Activated naive CD4-positive, alpha-beta T cell treated with anti-CD3 and anti-CD28 coated beads, Interleukin-2, amount 50 U/mL, for 24 hours (primary cell): ENCODE data around the gene PRR27.

Experiments
- H3K27ac Mint-ChIP-seq: one replicate; pipeline ENCODE4 v1.8.0; 2021; ENCODE audit warnings: mild to moderate bottlenecking, mixed read lengths
- H3K27me3 Mint-ChIP-seq: one replicate; pipeline ENCODE4 v1.8.0; 2021; ENCODE audit warnings: mixed read lengths
- H3K36me3 Mint-ChIP-seq: one replicate; pipeline ENCODE4 v1.8.0; 2021; ENCODE audit warnings: mixed read lengths
- H3K4me1 Mint-ChIP-seq: one replicate; pipeline ENCODE4 v1.8.0; 2021; ENCODE audit warnings: mixed read lengths
- H3K4me3 Mint-ChIP-seq: one replicate; pipeline ENCODE4 v1.8.0; 2021; ENCODE audit warnings: mild to moderate bottlenecking, mixed read lengths
- H3K9me3 Mint-ChIP-seq: one replicate; pipeline ENCODE4 v1.8.0; 2021; ENCODE audit warnings: mixed read lengths

The PRR27 gene

DNA sequence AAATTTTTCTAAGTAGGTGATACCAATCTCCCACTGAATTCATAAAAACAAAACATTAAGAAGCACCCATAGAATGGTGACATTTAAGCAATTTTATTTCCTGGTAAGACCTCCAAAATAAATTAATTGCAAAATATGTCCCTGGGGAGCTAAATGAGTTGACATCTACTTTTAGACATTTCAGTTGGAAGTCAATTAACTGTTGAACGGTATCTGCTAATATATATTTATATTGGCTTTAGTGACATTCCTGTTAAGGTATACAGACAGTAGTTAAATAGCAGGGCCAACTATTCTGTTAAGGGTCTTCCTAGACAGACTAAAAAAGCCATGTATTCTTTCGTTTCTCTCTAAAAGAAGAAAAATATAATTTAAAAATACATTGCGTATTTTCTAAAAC is at the start of gene PRR27:
Gene PRR27, plus strand, starts transcription at position 301 of the 400 bp plus-strand sequence. CDS start 139 bp downstream, outside the sequence.
- Mint-ChIP-seq H3K27ac (no peak within 1 kb of the TSS), H3K4me3 (no peak within 1 kb of the TSS), H3K36me3 (no peaks in the 10 kb centered on the region), H3K27me3 (no peaks in the 10 kb centered on the region), H3K4me1 (no peaks in the 10 kb centered on the region), H3K9me3 (no peaks in the 10 kb centered on the region)

DNA sequence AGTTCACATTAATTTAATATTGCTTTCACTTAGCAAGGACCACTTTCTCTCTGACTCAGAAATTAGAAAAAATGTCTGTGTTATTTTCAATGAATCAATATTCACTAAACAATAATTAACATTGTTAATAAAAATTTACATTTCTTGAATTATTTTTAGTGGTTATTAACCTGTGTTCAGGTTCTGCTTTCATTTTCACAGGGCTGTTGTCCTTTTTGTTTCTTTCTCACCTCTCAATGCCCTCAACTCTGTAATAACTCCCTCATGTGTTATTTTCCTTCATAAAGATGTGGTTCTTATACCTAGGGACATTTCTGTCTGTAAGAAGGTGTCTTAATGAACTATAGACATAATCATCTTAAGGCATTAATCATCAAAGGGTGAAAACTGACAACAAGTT is 43.1 kb upstream of the PRR27 start:
- Mint-ChIP-seq H3K27ac (no peak overlapping the region), H3K36me3 (no peaks in the 10 kb centered on the region), H3K27me3 (no peaks in the 10 kb centered on the region), H3K4me3 (no peak overlapping the region), H3K9me3 (no peaks in the 10 kb centered on the region), H3K4me1 (no peaks in the 10 kb centered on the region)

GRCh38 chr4:70113656-70114055 is 40.4 kb upstream of the PRR27 start:
- no peaks in the 10 kb centered on the region for H3K9me3 Mint-ChIP-seq
- H3K36me3 Mint-ChIP-seq, result no peaks in the 10 kb centered on the region
- H3K4me1 Mint-ChIP-seq, result no peaks in the 10 kb centered on the region
- no peaks in the 10 kb centered on the region for H3K27me3 Mint-ChIP-seq
- no peak overlapping the region for H3K4me3 Mint-ChIP-seq
- no peak overlapping the region for H3K27ac Mint-ChIP-seq

DNA sequence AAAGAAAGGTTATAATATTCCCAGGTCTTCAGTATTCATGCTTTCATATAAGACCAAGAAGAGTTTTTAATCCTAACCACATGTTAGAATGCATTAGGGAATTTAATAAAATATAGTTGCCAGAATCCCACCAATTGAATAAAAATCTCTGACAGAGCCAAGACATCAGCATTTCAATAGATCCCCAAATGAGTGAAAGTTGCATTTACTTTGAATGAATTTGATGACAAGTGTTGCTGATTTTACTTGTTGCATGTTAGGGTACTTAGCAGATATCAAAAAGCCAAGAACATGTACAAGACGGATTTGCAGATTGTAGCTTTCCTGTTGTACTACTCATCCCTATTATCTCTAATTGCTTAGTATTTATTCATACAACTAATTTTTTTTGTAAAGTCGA is 39.9 kb upstream of the PRR27 start:
- Mint-ChIP-seq H3K36me3 (no peaks in the 10 kb centered on the region), H3K9me3 (no peaks in the 10 kb centered on the region), H3K27me3 (no peaks in the 10 kb centered on the region), H3K27ac (no peak overlapping the region), H3K4me3 (no peak overlapping the region), H3K4me1 (no peaks in the 10 kb centered on the region)

DNA sequence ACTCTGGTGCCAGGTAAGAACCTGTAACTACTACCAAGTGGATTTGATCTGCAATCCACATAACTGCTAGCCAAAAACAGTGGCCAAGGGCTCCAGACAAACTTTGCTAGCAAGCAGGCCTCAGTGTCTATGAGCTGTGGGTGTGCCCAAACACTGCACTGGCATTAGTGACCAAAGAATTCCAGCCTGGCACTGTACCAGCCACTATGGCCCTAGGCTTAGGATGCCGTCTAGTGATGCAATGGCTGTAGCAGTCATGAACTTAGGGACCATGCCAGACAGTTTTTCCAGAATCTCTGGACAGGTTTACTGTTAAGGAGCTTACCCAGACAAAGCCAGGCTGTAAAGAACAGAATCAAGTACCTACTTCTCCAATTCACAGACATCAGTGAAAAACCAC is 33.7 kb upstream of the PRR27 start:
- Mint-ChIP-seq H3K27me3 (peaks cover 2% of the 10 kb centered on the region), H3K9me3 (no peaks in the 10 kb centered on the region), H3K36me3 (no peaks in the 10 kb centered on the region), H3K27ac (no peak overlapping the region), H3K4me1 (no peaks in the 10 kb centered on the region), H3K4me3 (no peak overlapping the region)

GRCh38 chr4:70133473-70133872 is 20.6 kb upstream of the PRR27 start:
- H3K27me3 Mint-ChIP-seq, result no peaks in the 10 kb centered on the region
- no peaks in the 10 kb centered on the region for H3K4me1 Mint-ChIP-seq
- no peaks in the 10 kb centered on the region for H3K9me3 Mint-ChIP-seq
- no peak overlapping the region for H3K27ac Mint-ChIP-seq
- H3K36me3 Mint-ChIP-seq, result no peaks in the 10 kb centered on the region
- H3K4me3 Mint-ChIP-seq, result no peak overlapping the region

- no peaks in the 10 kb centered on the region for H3K9me3 Mint-ChIP-seq
- no peak overlapping the region for H3K4me3 Mint-ChIP-seq
- H3K27ac Mint-ChIP-seq, result no peak overlapping the region
- no peaks in the 10 kb centered on the region for H3K36me3 Mint-ChIP-seq
- H3K4me1 Mint-ChIP-seq, result no peaks in the 10 kb centered on the region
- H3K27me3 Mint-ChIP-seq, result no peaks in the 10 kb centered on the region
Observed at GRCh38 chr4:70138751-70139150, 15.3 kb upstream of the PRR27 start.

DNA sequence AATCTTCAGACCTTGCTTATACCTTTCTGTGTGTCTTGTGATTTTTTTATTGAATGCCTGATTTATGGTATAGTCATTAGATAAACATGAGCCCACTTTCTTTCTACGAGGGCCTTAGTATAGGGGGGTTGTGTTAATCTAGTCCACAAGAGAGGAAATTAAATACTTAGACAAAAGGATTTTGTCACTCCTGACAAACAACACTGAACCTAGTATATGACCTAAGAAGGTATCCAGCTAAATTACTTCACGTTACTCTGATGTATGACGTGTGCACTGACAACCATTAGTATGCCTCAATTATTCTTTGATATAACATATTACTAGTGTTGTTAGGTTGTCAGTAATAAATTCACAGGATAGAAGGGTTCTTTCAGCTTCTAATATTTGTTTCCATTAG is 2.8 kb upstream of the PRR27 start:
- Mint-ChIP-seq H3K9me3 (no peaks in the 10 kb centered on the region), H3K27me3 (no peaks in the 10 kb centered on the region)

GRCh38 chr4:70152088-70152487 is 1.9 kb upstream of the PRR27 start:
- Mint-ChIP-seq H3K27me3 (no peaks in the 10 kb centered on the region), H3K27ac (no peak overlapping the region), H3K36me3 (no peaks in the 10 kb centered on the region), H3K4me1 (no peaks in the 10 kb centered on the region), H3K9me3 (no peaks in the 10 kb centered on the region), H3K4me3 (no peak overlapping the region)

More for the DNA sequence above, 2.8 kb upstream of the PRR27 start:
- Mint-ChIP-seq H3K27ac (no peak overlapping the region), H3K4me1 (no peaks in the 10 kb centered on the region), H3K4me3 (no peak overlapping the region), H3K36me3 (no peaks in the 10 kb centered on the region)

DNA sequence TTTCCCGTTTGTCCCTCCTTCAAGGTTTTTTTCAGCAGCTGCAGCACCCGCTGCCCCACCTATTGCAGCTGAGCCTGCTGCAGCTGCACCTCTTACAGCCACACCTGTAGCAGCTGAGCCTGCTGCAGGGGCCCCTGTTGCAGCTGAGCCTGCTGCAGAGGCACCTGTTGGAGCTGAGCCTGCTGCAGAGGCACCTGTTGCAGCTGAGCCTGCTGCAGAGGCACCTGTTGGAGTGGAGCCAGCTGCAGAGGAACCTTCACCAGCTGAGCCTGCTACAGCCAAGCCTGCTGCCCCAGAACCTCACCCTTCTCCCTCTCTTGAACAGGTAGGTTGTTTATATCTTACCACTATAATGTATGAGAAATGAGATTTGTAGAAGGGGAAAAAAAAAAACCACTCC is 4.5 kb downstream of the PRR27 start:
- Mint-ChIP-seq H3K27me3 (no peaks in the 10 kb centered on the region), H3K4me3 (no peak overlapping the region), H3K4me1 (no peaks in the 10 kb centered on the region), H3K36me3 (no peaks in the 10 kb centered on the region), H3K27ac (no peak overlapping the region), H3K9me3 (no peaks in the 10 kb centered on the region)

DNA sequence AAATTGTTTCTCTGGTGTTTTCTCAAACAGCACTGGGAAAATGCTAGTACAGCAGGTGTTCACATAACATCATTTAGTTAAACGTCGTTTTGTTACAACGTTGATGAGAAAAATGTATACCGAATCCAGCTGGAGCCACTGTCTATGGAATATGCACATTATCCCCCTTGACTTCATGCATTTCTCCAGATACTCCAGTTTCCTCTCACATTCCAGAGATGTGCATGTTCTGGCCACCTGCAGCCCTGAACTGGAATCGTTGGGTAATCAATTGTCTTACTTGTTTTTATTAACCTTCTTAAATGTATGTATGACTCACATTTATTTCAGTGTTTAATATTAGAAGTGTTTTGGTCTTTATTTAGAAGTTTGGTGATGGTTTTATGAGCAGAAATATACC is 23.1 kb downstream of the PRR27 start:
- no peaks in the 10 kb centered on the region for H3K9me3 Mint-ChIP-seq
- no peaks in the 10 kb centered on the region for H3K4me1 Mint-ChIP-seq
- peaks cover 1% of the 10 kb centered on the region for H3K27me3 Mint-ChIP-seq
- no peaks in the 10 kb centered on the region for H3K36me3 Mint-ChIP-seq
- no peak overlapping the region for H3K4me3 Mint-ChIP-seq
- no peak overlapping the region for H3K27ac Mint-ChIP-seq

DNA sequence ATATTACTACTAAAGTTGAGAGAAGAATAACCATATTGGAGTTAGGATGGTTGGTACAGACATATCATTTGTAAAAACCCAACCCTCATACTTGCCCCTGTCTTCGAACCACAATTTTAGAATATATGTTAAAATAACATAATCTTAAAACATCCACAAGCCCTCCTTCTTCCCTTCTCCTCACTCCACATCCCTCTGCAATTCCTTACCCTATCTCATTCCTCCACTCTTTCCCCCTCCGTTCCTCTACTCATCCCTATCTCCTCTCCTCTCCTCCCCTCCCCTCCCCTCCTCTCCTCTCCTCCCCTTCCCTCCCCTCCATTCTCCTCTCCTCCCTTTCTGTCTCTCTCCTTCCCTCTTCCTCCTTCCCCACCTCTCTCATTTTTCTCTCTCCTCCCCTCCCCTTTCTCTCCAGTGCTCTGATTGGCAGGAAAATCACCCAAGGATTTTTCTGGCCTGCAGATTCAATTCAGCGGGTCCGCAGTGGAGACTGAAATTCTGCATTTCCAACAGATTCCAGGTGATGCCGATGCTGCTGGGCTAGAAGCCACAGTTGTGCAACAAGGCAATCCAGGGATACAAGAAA is 24.1 kb downstream of the PRR27 start:
- no peak overlapping the region for H3K27ac Mint-ChIP-seq
- peaks cover 1% of the 10 kb centered on the region for H3K27me3 Mint-ChIP-seq
- H3K36me3 Mint-ChIP-seq, result no peaks in the 10 kb centered on the region
- no peaks in the 10 kb centered on the region for H3K9me3 Mint-ChIP-seq
- no peak overlapping the region for H3K4me3 Mint-ChIP-seq
- H3K4me1 Mint-ChIP-seq, result no peaks in the 10 kb centered on the region

DNA sequence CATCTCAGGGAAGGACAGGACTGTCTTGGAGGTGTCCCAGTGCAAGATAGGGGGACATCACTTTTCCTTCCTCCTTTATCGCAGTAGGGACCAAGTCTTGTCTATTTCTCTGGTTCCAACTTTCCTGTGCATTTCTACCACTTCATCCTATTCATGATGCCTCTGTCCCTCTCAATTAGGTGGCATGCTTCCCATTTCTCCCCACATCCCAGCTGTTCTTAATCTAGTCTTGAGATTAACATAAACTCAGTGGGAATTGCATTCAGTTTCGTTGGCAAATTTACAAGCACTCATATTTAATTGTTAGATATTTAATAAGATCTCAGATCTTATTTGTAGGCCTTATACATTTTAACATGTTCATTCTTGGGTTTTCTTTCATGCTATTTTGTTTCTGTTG is 25.8 kb downstream of the PRR27 start:
- no peaks in the 10 kb centered on the region for H3K36me3 Mint-ChIP-seq
- H3K4me3 Mint-ChIP-seq, result no peak overlapping the region
- H3K27ac Mint-ChIP-seq, result no peak overlapping the region
- no peaks in the 10 kb centered on the region for H3K4me1 Mint-ChIP-seq
- H3K27me3 Mint-ChIP-seq, result peaks cover 1% of the 10 kb centered on the region
- H3K9me3 Mint-ChIP-seq, result no peaks in the 10 kb centered on the region

- Mint-ChIP-seq H3K27ac (no peak overlapping the region), H3K4me3 (no peak overlapping the region), H3K27me3 (peaks cover 1% of the 10 kb centered on the region), H3K4me1 (no peaks in the 10 kb centered on the region), H3K9me3 (no peaks in the 10 kb centered on the region), H3K36me3 (no peaks in the 10 kb centered on the region)
Observed at GRCh38 chr4:70181864-70182263, 27.8 kb downstream of the PRR27 start.

DNA sequence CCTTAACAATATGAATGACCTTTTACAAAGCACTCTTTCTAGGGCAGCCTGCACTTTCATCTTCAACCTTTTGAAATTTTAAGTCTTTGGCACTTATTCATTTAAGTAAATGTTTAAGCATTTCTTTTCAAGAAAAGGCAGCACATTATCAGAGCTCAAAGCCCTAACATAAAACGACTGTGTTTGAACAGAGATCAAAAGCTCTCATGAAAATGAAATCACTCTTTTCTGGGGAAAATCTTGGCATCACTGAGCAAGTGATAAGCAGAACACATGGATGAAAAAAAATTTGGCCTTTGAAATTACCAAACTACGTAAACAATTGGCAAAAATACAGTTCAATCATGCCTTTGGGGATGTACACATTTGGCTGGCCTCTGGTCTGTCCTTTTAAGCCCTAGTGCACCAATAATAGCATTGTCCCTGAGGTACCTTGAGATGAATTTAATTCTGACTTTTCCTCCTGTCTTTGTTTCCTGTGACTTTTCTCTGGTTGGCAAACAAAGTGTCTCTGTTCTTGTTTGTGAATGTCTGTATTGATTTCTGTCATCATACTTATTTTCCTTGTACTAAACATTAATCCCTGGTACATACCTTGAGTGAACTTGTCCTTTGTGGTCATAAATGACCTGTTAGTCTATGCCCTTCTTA is 28.6 kb downstream of the PRR27 start:
- H3K4me1 Mint-ChIP-seq, result no peaks in the 10 kb centered on the region
- no peak overlapping the region for H3K4me3 Mint-ChIP-seq
- no peak overlapping the region for H3K27ac Mint-ChIP-seq
- H3K27me3 Mint-ChIP-seq, result peaks cover 3% of the 10 kb centered on the region
- H3K9me3 Mint-ChIP-seq, result no peaks in the 10 kb centered on the region
- no peaks in the 10 kb centered on the region for H3K36me3 Mint-ChIP-seq

- peaks cover 2% of the 10 kb centered on the region for H3K27me3 Mint-ChIP-seq
- no peaks in the 10 kb centered on the region for H3K9me3 Mint-ChIP-seq
- H3K27ac Mint-ChIP-seq, result no peak overlapping the region
- H3K4me3 Mint-ChIP-seq, result no peak overlapping the region
- H3K36me3 Mint-ChIP-seq, result no peaks in the 10 kb centered on the region
- no peaks in the 10 kb centered on the region for H3K4me1 Mint-ChIP-seq
Observed at GRCh38 chr4:70183168-70183939, 29.3 kb downstream of the PRR27 start.
